ENCODE results near the gene SLC25A51.

SLC25A51 gene

GRCh38 chr9:37839496-37840461 lies 64.1 kb downstream of the SLC25A51 start:
- Histone ChIP-seq H3K27ac (ENCODE audit: low read depth, low read length) (no peak overlapping the region), H3K9me3 (ENCODE audit: control insufficient read depth in 1 of 2, low read length in 2 of 2) (no peaks in the 10 kb centered on the region), H3K36me3 (ENCODE audit: control insufficient read depth in 1 of 2, insufficient read depth in 2 of 2, low read length in 2 of 2) (peaks cover 0 to 8% of the 10 kb centered on the region in 2 donors), H3K4me1 (ENCODE audit: control insufficient read depth in 1 of 2, insufficient read depth in 2 of 2, low read length in 2 of 2) (no peaks in the 10 kb centered on the region), H3K9ac (ENCODE audit: low read depth in 1 of 2, low read length in 2 of 2) (no peak overlapping the region), H3K4me3 (ENCODE audit: low read depth in 1 of 2, low read length in 2 of 2) (no peak overlapping the region), H3K27me3 (ENCODE audit: control insufficient read depth in 1 of 2, insufficient read depth in 2 of 2, low read length in 2 of 2) (no peaks in the 10 kb centered on the region)
